NCI-H2227 treated with DMSO at 0.1 percent for 48 hours (cell line): ENCODE results near the gene TPSB2.
"Not testable (repeated sequence)": the region's sequence is repeated elsewhere in the genome, so short reads cannot be mapped to it uniquely, and the experiment has no call there.

Experiments used
- DNase-seq: peaks from one replicate; lab custom pipeline; 2025; lab: John Stamatoyannopoulos, UW

The TPSB2 gene

GRCh38 chr16:1200014-1200627 is 29.9 kb downstream of the TPSB2 start:
- no peak for DNase-seq

- DNase-seq, result no peak
Observed at GRCh38 chr16:1199347-1200013, 30.5 kb downstream of the TPSB2 start.

GRCh38 chr16:1198671-1199346 is 31.2 kb downstream of the TPSB2 start:
- DNase-seq, result not testable (repeated sequence)

GRCh38 chr16:1198194-1198593 is 31.8 kb downstream of the TPSB2 start:
- no peak for DNase-seq

DNA sequence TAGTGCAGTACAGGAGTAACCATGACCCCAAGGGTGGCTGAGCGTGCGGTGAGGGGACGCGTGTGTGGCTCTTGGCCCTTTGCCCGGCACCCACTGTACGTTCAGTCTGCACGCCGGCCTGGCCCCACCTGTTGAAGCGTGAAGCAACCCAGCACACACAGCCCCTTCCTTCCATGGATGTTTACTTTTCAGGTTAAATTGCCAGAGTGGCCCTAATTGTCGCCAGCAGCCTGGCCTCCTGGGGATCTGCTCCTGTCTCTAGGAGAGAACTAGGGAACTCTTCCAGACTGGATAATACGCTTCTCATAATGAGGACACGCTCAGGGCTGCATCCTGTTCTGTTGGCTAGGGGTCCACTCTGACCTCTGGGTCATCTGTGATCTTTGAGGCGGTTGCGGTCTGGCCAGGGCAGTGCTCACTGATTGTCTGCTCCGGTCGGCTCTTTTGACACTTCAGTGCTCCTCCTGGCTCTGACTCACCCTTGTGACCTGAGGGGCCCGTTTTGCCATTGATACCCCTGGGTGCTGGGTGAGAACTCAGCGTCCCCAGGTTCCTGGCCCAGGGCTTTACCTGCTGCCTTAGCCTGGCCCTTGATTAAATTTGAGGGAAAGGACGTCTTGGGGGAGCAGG is 32.6 kb downstream of the TPSB2 start:
- peak; percentile 5 for DNase-seq

DNA sequence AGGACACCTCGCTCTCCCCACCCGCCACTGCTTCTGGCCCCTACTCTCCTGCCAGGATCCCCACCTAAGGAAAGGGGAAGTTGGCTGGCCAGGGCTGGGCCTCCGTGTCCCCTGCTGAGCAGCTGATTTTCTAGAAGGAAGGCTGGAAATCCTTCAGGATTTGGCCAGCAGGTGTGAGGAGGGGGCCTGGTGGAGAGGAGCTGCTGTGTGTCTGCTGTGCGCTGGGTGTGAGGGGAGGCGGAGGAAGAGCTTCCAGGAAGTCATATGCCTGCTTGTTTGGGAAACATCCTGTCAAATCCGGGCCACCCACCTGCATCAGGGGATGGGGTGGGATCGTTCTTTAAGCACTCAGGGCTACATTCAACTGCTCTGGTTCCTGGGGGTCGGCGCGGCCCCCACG is 33.5 kb downstream of the TPSB2 start:
- DNase-seq, result no peak

GRCh38 chr16:1195393-1195666 is 34.7 kb downstream of the TPSB2 start:
- DNase-seq, result no peak

- no peak for DNase-seq
Observed at GRCh38 chr16:1194665-1195392, 35.2 kb downstream of the TPSB2 start.

DNA sequence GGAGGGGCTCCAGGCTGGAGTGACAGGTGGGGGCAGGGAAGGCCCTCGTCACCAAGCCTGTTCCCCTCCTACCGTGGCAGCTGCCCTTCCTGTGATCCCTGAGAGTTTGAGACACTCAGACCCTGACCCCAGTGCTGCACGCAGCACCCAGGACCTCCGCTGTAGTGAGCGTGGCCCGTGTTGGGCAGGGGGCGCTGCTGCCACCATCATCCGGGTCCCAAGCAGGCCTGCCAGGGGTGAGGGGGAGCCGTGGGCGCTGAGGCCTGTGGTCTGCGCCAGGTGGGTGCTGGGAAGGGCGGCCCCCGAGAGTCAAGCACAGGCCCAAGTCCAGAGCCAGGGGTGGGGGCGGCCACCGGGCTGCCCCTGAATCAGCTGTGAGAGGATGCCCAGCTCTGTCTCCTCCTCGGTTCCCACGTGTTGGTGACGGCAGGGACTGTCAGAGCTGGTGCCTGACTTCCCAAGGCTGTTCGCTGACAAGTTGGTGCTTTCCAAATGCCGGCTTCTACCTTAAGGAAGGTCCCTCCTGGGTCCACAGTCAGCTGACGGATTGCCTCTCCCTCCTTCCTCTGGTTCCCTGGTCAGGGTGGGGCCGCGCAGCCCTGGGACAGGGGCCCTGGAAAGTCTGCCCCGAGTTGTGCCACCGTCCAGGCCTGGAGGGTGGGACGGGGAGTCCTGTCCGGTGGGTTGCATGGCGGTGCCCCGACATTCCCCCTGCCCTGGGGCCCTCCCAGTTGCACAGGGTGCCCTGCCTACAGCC is 36.0 kb downstream of the TPSB2 start:
- DNase-seq, result no peak

DNA sequence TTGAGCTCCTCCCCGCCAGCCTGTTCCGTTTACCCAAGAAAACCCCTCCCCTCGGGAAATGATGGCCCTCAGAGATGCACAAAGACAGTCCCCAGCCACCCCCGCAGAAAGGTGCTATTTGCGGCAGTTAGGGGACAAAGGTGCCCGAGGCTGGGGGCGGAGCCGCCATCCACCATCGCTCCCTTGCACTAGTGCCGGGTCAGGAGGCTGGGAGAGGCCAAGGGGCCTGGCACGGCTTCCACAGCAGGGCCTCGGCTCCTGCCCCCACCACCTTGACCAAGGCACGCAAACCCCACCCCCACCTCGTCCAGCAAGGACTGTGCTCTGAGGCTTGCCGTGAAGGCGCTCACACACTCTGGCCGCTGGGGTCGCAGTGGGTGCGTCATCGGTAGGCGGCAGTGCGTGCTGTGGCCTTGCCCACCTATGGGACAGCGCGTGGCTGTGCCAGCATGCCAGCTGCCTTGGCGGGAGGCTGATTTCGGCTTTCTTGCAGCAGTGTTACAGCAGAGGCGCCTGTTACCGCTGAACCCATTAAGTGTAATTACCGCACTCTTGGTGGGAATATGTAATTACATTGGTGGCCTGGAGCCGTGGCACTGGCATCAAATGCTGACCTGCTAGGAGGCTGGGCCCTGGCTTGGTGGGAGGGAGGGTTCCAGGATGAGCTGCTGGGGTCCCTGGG is 36.7 kb downstream of the TPSB2 start:
- DNase-seq, result peak; percentile 86

DNA sequence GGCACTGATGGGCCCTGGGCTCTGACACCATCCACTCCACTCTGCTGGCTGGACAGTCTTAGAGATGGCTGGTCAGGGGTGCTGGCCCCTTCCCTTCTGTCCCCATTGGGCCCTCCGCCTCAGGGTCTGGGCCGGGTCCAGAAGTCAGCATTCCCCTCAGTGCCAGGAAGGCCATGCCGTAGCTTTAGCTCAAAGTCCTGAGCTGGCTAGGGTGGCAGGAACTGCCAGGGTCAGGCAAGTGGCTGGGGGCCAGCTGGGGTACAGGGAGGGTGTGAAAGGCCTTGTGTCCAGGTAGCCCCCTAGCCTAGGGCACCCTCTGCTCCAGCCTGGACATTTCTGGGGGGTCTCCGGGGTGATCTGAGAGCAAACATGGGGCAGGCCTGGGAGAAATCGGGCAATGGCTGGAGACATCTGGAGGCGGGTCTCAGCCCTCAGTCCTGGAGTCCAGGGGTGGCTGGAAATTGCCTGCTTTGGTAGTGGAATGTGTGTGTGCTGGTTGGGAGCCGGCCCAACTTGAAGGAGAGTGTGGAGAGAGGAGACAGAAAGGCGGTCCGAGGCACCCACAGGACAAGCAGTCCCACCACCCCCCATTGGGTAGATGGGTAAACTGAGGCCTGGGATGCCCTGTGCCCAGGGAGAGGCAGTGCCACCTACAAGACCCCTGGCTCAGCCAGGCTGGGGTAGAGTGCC is 37.5 kb downstream of the TPSB2 start:
- DNase-seq, result no peak

DNA sequence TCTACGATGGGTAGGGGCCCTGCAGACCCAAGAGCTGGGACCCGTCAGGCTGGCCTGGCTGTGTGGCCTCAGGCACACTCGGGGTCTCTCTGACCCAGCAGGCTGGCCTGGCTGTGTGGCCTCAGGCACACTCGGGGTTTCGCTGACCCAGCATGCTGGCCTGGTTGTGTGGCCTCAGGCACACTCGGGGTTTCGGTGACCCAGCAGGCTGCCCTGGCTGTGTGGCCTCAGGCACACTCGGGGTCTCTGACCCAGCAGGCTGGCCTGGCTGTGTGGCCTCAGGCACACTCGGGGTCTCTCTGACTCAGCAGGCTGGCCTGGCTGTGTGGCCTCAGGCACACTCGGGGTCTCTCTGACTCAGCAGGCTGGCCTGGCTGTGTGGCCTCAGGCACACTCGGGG is 39.2 kb downstream of the TPSB2 start:
- DNase-seq, result not testable (repeated sequence)

DNA sequence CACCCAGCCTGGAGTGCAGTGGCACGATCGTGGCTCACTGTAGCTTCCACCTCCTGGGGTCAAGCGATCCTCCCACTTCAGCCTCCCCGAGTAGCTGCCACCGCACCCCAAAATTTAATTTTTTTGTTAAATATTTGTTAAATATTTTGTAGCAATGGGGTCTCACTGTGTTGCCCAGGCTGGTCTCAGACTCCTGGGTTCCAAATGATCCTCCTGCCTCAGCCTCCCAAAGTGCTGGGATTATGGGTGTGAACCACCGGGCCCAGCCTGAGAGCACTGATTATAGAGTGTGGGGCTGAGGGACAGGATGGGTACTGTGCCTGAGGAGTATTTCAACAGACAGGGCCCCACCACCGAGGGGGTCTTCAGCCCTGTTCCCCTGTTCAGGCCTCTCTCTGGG is 40.5 kb downstream of the TPSB2 start:
- no peak for DNase-seq

GRCh38 chr16:1188432-1189189 is 41.4 kb downstream of the TPSB2 start:
- no peak for DNase-seq

- not testable (repeated sequence) for DNase-seq
Observed at GRCh38 chr16:1185460-1186207, 44.4 kb downstream of the TPSB2 start.

DNA sequence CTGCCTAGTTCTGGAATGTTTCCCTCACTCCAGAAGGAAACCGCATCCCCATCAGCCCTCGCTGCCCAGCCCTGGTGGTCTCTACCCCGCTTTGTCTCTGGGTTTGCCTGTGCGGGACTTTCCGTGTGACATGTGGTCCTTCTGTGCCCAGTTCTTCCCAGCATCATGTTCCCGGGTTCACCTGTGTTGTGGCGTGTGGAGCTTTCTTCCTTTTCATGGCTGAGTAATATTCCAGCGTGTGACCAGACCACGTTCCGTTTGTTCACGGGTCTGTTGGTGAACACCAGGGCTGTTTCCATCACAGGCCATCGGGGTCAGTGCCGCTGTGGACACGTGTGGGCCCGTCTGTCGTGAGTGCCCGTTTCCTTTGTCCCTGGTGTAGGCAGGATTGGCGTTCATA is 45.0 kb downstream of the TPSB2 start:
- no peak for DNase-seq

DNA sequence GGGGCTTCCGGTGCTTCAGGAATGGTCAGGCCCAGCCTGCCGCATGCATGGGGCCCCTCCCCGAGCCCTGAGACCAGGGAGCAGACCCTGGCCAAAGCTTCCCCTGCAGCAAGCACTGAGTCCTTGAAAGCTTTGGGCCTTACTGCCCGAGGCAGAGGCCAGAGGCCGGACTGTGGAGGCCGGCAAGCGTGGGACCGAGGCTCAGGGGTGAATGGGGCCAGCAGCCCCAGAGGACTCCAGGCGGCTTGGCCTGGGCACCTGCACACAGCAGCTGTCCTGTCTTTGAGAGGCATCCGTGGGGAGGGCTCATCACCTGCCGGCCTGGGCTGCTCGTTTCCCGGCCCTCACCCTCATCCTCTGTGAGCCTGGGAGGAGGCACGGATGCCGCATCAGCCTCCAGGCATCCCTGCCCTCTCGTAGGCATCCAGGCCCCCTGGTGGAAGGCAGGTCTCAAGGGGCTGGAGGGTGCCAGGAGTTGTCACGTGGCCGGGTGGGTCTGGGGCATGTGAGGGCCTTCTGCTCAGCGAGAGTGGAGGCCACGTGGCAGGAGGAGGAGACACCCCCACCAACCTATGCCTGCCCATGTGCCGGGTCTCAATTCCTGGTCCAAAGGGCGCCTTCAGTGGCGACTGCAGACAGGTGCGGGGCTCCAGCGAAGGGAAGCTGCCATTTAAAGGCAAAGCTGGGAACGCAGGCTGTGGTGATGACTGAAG is 45.7 kb downstream of the TPSB2 start:
- no peak for DNase-seq
